ENCODE measurements around the gene CNTN2.

CNTN2 gene

GRCh38 chr1:205046870-205047269, 3.9 kb downstream of the CNTN2 start:
- TF ChIP-seq CTCF (IDR thresholded peaks at IDR 0.05; ENCODE audit: control extremely low read depth, extremely low read depth, low read depth, missing control alignments) = no peak
- POLR2A ChIA-PET = no interaction called here
- no peak for DNase-seq (ENCODE audit: extremely low spot score)
- CTCF ChIA-PET = interaction anchor here (1.4 to 8.8 kb wide), 2 partner anchors 15 to 95 kb away, joined by 3 to 62 read pairs; no protein-coding TSS in a partner anchor

- ChIA-PET POLR2A (no interaction called here), CTCF (interaction anchor here (1.2 to 8.8 kb wide), 2 partner anchors 14 to 438 kb away, joined by 3 to 62 read pairs; no protein-coding TSS in a partner anchor)
- TF ChIP-seq CTCF (IDR thresholded peaks at IDR 0.05; ENCODE audit: control extremely low read depth, extremely low read depth, low read depth, missing control alignments) = no peak
- no peak for DNase-seq (ENCODE audit: extremely low spot score)
These were observed 4.8 kb downstream of the CNTN2 start for GRCh38 chr1:205047764-205048231.

GRCh38 chr1:205048382-205048781, 5.4 kb downstream of the CNTN2 start:
- CTCF ChIA-PET = interaction anchor here (1.2 to 8.8 kb wide), 3 partner anchors 14 to 438 kb away, joined by 3 to 62 read pairs (median 3); no protein-coding TSS in a partner anchor
- DNase-seq (ENCODE audit: extremely low spot score) = no peak
- TF ChIP-seq CTCF (IDR thresholded peaks at IDR 0.05; ENCODE audit: control extremely low read depth, extremely low read depth, low read depth, missing control alignments) = no peak
- POLR2A ChIA-PET = no interaction called here

- CTCF ChIA-PET = interaction anchor here (1.3 to 8.8 kb wide), 3 partner anchors 13 to 75 kb away, joined by 3 to 62 read pairs (median 3); no protein-coding TSS in a partner anchor
- TF ChIP-seq CTCF (IDR thresholded peaks at IDR 0.05; ENCODE audit: control extremely low read depth, extremely low read depth, low read depth, missing control alignments) = no peak
- POLR2A ChIA-PET = no interaction called here
- no peak for DNase-seq (ENCODE audit: extremely low spot score)
These were observed 6.5 kb downstream of the CNTN2 start for GRCh38 chr1:205049479-205049878.

GRCh38 chr1:205052690-205053089, 9.7 kb downstream of the CNTN2 start:
- CTCF ChIA-PET = interaction anchor here (1.2 to 8.8 kb wide), 2 partner anchors 10 to 33 kb away, joined by 3 to 62 read pairs; no protein-coding TSS in a partner anchor
- POLR2A ChIA-PET = no interaction called here
- TF ChIP-seq CTCF (IDR thresholded peaks at IDR 0.05; ENCODE audit: control extremely low read depth, extremely low read depth, low read depth, missing control alignments) = no peak
- DNase-seq (ENCODE audit: extremely low spot score) = no peak

GRCh38 chr1:205053296-205053695, 10.3 kb downstream of the CNTN2 start:
- CTCF ChIA-PET = interaction anchor here (1.2 to 8.8 kb wide), 2 partner anchors 9 to 34 kb away, joined by 3 to 62 read pairs; no protein-coding TSS in a partner anchor
- TF ChIP-seq CTCF (IDR thresholded peaks at IDR 0.05; ENCODE audit: control extremely low read depth, extremely low read depth, low read depth, missing control alignments) = no peak
- POLR2A ChIA-PET = no interaction called here
- DNase-seq (ENCODE audit: extremely low spot score) = no peak

Measured in GM10248 (cell line).